Tracheal epithelial cell (primary cell): ENCODE results near the gene SLC41A2. TPM values are rescaled to one million over a fixed set of nuclear protein-coding genes. Genes with fewer than 3 reads are reported as not detected.

Source experiments
- total RNA-seq: library from RNA; depleted of rRNA; stranded (reverse); fragments of >200 nt; gene quantifications from 2 replicates; pipeline ENCODE4 v1.2.1, GENCODE V29; 2014

The SLC41A2 gene
- total RNA-seq = 0.85 and 25.5 TPM in 2 replicates

GRCh38 chr12:104958001-104958804 lies at the start of gene SLC41A2:
Gene SLC41A2, minus strand, starts transcription at chr12:104958290. Its CDS starts 29,763 bp downstream, at chr12:104928527.

GRCh38 chr12:104986022-104986941 lies 28.2 kb upstream of the SLC41A2 start, which contains the start of gene NOPCHAP1:
Gene NOPCHAP1, plus strand, starts transcription at chr12:104986316. Its CDS starts 37 bp downstream, at chr12:104986353.

Other genes with a start within 250 kb of the SLC41A2 start
- 7.5 and 13.3 TPM in 2 replicates for gene NOPCHAP1, start 28.0 kb upstream of the SLC41A2 start, total RNA-seq
- 19.2 and 19.3 TPM in 2 replicates for gene ALDH1L2, start 126.2 kb upstream of the SLC41A2 start, total RNA-seq
- 60.5 and 86.0 TPM in 2 replicates for gene WASHC4, start 149.4 kb upstream of the SLC41A2 start, total RNA-seq